ENCODE results near the gene ALOX12. TPM values are rescaled to one million over a fixed set of nuclear protein-coding genes. Genes with fewer than 3 reads are reported as not detected.

Gene ALOX12
- total and polyA plus RNA-seq, 12 donors = 0.16 to 0.39 (median 0.23) TPM; not detected in 9

- no peak for DNase-seq
- Histone ChIP-seq H3K27me3 (no peaks in the 10 kb centered on the region), H3K36me3 (replicated peaks in 1 of 2) (no peaks in the 10 kb centered on the region), H3K4me1 (replicated peaks in 1 of 2) (no peaks in the 10 kb centered on the region), H3K9me3 (replicated peaks in 1 of 3) (no peaks in the 10 kb centered on the region), H3K4me3 (no peak overlapping the region), H3K27ac (peak overlapping the region in 1 of 5 donors; percentile 22)
- TF ChIP-seq CTCF (IDR thresholded peaks at IDR 0.05) (no peak), POLR2A (IDR thresholded peaks at IDR 0.05) (no peak)
- intact Hi-C loops (cut with DNase I) = no loop called here
- WGBS, 4 donors = 75 to 90% (median 81%) methylated on average over 3 of the region's 3 CpGs
These were observed 33.2 kb downstream of the ALOX12 start for GRCh38 chr17:7029096-7029495.

DNA sequence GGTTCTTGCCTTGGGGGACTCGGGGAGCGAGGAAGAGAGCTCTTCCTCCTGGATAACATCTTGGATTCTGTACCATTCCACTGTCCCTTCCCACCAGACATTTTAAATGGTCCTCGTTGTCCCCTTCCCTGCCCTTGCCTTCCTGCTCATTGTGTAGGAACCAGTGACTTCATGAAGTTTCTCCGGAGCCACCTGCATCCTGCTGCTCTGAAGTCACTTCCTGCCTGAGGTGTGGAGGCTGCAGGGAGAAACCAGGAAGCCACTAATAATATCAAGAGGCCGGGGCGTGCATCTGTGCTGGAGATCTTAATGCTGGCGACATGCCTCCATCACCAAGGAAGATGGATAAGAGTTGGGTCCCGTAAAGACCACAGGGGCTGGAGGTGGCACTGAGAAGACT lies 33.8 kb downstream of the ALOX12 start:
- H3K4me1 ChIP-seq (replicated peaks in 1 of 2) = no peaks in the 10 kb centered on the region
- no peaks in the 10 kb centered on the region for H3K36me3 ChIP-seq (replicated peaks in 1 of 2)
- H3K4me3 ChIP-seq = no peak overlapping the region
- H3K27me3 ChIP-seq = no peaks in the 10 kb centered on the region
- WGBS, 4 donors = 63 to 78% (median 73%) methylated on average over 8 of the region's 8 CpGs
- H3K27ac ChIP-seq = peak overlapping the region in 1 of 5 donors; percentile 54
- peak in 1 of 7 donors; percentile 24 for DNase-seq
- TF ChIP-seq CTCF (IDR thresholded peaks at IDR 0.05) = no peak
- TF ChIP-seq POLR2A (IDR thresholded peaks at IDR 0.05) = no peak
- intact Hi-C loops (cut with DNase I) = no loop called here
- H3K9me3 ChIP-seq (replicated peaks in 1 of 3) = no peaks in the 10 kb centered on the region

DNA sequence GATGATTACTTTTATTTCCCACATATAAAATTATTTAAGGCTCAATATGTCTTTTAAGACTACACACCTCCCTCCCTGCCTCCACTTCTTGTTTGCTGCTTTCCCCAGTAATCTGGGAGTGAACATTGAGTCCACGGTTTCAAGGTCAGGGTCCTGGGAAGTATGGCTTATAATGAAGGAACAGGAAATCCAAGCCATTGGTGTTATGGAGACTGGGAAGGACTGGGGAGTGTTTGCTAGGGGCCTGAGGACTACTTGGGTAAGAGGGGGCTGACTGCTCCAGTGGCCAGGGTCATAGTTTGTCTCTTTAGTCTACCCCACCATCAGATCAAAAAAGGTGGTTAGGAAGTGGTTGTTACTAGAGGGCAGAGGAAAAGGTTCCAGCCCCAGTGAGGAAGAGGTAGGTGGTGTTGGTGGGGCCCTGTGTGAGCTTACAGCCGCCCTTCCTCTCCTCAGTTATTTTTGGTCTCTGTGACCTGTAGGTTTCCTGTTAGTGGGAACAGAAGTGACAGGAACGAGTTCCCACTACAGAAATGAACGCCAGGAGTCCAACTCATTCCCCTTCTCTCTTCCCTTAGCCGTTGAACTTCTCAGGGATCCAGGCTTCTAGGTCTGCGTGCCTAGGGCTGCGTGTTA lies 39.2 kb downstream of the ALOX12 start:
- DNase-seq = no peak
- no peaks in the 10 kb centered on the region for H3K36me3 ChIP-seq (replicated peaks in 1 of 2)
- peak overlapping the region in 4 of 5 donors; percentile 5 to 89 (median 72) for H3K27ac ChIP-seq
- H3K4me1 ChIP-seq (replicated peaks in 1 of 2) = peaks cover 8 to 14% of the 10 kb centered on the region in 2 donors
- TF ChIP-seq CTCF (IDR thresholded peaks at IDR 0.05) (peak in 1 of 6 experiments; percentile 16), POLR2A (IDR thresholded peaks at IDR 0.05) (no peak)
- intact Hi-C loops (cut with DNase I) = no loop called here
- H3K4me3 ChIP-seq = peak overlapping the region in 3 of 4 donors; percentile 3 to 68 (median 39)
- H3K27me3 ChIP-seq = no peaks in the 10 kb centered on the region
- H3K9me3 ChIP-seq (replicated peaks in 1 of 3) = no peaks in the 10 kb centered on the region
- WGBS, 4 donors = 4 to 10% (median 6%) methylated on average over 7 of the region's 7 CpGs

GRCh38 chr17:7035591-7036368 lies 39.9 kb downstream of the ALOX12 start, which contains the start of gene SLC16A13:
TSS of gene SLC16A13 (plus strand) at chr17:7036015. CDS start at chr17:7036383, 368 bp downstream.
- peak; percentile 95 to 99 (median 98) for DNase-seq
- intact Hi-C loops (cut with DNase I) = no loop called here
- Histone ChIP-seq H3K9me3 (replicated peaks in 1 of 3) (no peaks in the 10 kb centered on the region), H3K36me3 (replicated peaks in 1 of 2) (no peaks in the 10 kb centered on the region), H3K27me3 (no peaks in the 10 kb centered on the region), H3K4me1 (replicated peaks in 1 of 2) (peaks cover 8 to 14% of the 10 kb centered on the region in 2 donors), H3K27ac (peak within 1 kb of the TSS in 4 of 5 donors; percentile 5 to 89 (median 72)), H3K4me3 (peak within 1 kb of the TSS in 3 of 4 donors; percentile 3 to 68 (median 39))
- no peak for TF ChIP-seq CTCF (IDR thresholded peaks at IDR 0.05)
- TF ChIP-seq POLR2A (IDR thresholded peaks at IDR 0.05) = peak in 1 of 2 donors; percentile 66
- 0 to 1% (median 1%) methylated on average over 13 to 52 of the region's 52 CpGs for WGBS, 4 donors
